ENCODE measurements around the gene ITPRID1. TPM values are rescaled to one million over a fixed set of nuclear protein-coding genes. Genes with fewer than 3 reads are reported as not detected.
A peak's percentile ranks its signal among the peaks of the same experiment; 100 is the strongest.

Gene ITPRID1
- total RNA-seq, 1 donor from 2014 or later = 1.2 TPM

- no peak for FAIRE-seq
- no peak for DNase-seq (ENCODE audit: low spot score in 2 of 2)
Observed at GRCh38 chr7:31603046-31603445, 89.2 kb downstream of the ITPRID1 start.

- FAIRE-seq (no peak), DNase-seq (ENCODE audit: low spot score in 2 of 2) (no peak)
Observed at GRCh38 chr7:31613604-31614003, 99.7 kb downstream of the ITPRID1 start.

GRCh38 chr7:31633467-31633866 lies 119.6 kb downstream of the ITPRID1 start:
- DNase-seq (ENCODE audit: low spot score in 2 of 2) (no peak), FAIRE-seq (no peak)

- DNase-seq (ENCODE audit: low spot score in 2 of 2) (peak; percentile 10 to 44), FAIRE-seq (no peak)
Observed at GRCh38 chr7:31633894-31634494, 120.1 kb downstream of the ITPRID1 start.

GRCh38 chr7:31640381-31640780 lies 126.5 kb downstream of the ITPRID1 start:
- DNase-seq (ENCODE audit: low spot score in 2 of 2) (no peak), FAIRE-seq (no peak)

GRCh38 chr7:31642681-31643115 lies 128.8 kb downstream of the ITPRID1 start:
- FAIRE-seq (no peak), DNase-seq (ENCODE audit: low spot score in 2 of 2) (no peak)

- DNase-seq (ENCODE audit: low spot score in 2 of 2) (no peak), FAIRE-seq (no peak)
Observed at GRCh38 chr7:31646942-31647341, 133.1 kb downstream of the ITPRID1 start.

DNA sequence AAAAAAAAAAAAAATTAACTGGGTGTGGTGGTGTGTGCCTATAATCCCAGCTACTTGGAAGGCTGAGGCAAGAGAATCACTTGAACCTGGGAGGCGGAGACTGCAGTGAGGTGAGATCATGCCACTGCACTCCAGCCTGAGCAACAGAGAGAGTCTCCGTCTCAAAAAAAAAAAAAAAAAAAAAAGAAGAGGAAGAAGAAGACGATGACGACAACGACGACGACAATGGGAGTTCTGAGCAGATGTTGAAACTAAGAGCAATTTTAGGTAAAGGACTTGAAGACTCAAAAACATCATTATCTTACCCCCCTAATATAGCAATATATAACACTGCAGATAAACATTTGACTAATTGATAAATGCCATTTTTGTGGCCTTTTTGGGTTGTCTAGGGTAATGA lies 133.6 kb downstream of the ITPRID1 start:
- FAIRE-seq = no peak
- DNase-seq (ENCODE audit: low spot score in 2 of 2) = no peak

GRCh38 chr7:31648288-31648687 lies 134.4 kb downstream of the ITPRID1 start:
- no peak for FAIRE-seq
- peak in 1 of 2 donors; percentile 11 for DNase-seq (ENCODE audit: low spot score in 2 of 2)

- no peak for FAIRE-seq
- no peak for DNase-seq (ENCODE audit: low spot score in 2 of 2)
Observed at GRCh38 chr7:31648880-31649279, 135.0 kb downstream of the ITPRID1 start.

- FAIRE-seq = no peak
- DNase-seq (ENCODE audit: low spot score in 2 of 2) = no peak
Observed at GRCh38 chr7:31651234-31652062, 137.6 kb downstream of the ITPRID1 start.

- DNase-seq (ENCODE audit: low spot score in 2 of 2) (no peak), FAIRE-seq (no peak)
Observed at GRCh38 chr7:31652063-31652326, 138.1 kb downstream of the ITPRID1 start.

DNA sequence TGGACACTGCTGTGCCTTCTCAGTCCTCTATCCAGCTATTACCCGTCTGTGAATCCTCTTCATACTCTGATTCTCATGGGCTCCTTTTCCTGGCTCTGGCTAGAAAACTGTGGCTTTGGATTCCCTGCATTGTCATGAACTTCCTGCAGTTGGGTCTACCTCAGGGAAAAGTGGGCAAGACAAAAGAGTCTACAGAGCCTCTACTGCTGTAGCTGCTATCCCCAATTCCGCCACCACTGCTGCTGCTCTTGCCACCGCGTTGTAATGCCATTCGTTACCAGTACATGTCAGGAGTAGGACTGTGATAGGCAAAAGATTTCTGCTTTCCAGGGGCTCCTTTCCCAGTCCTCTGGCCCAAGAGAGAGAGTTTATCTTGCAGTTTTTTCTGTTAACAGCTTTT lies 149.2 kb downstream of the ITPRID1 start:
- FAIRE-seq (no peak), DNase-seq (ENCODE audit: low spot score in 2 of 2) (no peak)

- no peak for FAIRE-seq
- DNase-seq (ENCODE audit: low spot score in 2 of 2) = no peak
Observed at GRCh38 chr7:31664890-31665289, 151.0 kb downstream of the ITPRID1 start.

DNA sequence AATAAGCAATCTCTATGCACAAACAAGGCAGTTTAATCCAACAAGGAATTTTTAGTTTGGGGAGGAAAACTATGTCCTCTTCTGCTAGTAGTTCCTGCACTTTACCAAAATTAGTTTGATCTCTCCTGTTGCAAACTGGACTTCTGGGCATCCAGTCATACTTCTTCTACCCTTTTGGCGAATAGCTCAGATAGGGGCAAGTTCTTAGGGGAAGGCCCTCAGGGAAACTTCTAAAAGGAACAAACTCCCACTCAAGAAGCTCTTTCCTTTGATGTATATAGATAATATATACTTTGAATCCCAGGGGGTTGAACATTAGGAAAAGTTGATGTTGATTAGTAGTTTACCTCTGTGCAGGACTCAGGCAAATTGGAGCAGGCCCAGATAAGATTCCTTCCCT lies 151.7 kb downstream of the ITPRID1 start:
- FAIRE-seq (no peak), DNase-seq (ENCODE audit: low spot score in 2 of 2) (no peak)

- DNase-seq (ENCODE audit: low spot score in 2 of 2) (no peak), FAIRE-seq (no peak)
Observed at GRCh38 chr7:31669461-31669860, 155.6 kb downstream of the ITPRID1 start.

GRCh38 chr7:31679574-31680305 lies 165.8 kb downstream of the ITPRID1 start:
- DNase-seq (ENCODE audit: low spot score in 2 of 2) (no peak), FAIRE-seq (no peak)

DNA sequence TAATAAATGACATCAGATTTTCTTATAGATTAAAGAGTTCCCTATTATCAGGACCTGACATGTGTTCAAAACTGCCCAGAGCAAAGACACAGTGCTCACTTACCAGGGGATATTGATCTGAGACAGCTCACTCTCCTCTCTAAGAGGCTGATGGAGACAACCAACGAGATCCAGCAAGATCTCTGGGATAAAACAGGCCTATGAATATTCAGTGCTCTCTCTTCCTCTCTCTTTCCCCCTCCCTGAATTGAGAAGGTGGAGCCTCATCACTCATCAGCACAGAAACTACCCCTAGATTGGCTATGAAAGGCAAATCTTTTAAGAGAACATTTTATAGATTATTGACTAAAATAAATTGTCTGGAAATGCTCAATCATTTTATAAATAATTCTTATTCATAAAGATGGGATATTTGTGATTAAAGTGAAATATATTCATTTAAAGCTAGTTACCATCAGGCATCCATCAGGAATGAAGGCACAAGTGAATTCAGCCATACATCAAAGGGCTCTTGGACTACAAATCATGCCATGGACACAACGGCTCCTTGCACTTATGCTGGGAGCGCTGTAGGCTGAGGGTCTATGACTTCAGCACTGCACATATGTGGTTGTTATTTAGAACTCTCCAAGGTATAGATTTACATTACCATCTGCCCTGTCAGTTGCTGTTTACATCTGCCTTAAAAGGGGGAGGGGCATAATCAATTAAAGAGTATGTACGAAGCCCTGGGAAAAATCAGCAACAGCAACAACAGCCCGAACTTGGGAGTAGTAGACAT lies 169.7 kb downstream of the ITPRID1 start:
- FAIRE-seq = no peak
- no peak for DNase-seq (ENCODE audit: low spot score in 2 of 2)

GRCh38 chr7:31687024-31687748 lies 173.3 kb downstream of the ITPRID1 start, which contains the start of gene PPP1R17:
PPP1R17 (plus strand) TSS chr7:31687215; CDS start chr7:31692442, 5,227 bp downstream.
- DNase-seq (ENCODE audit: low spot score in 2 of 2) (no peak), FAIRE-seq (no peak)

- FAIRE-seq (no peak), DNase-seq (ENCODE audit: low spot score in 2 of 2) (no peak)
Observed at GRCh38 chr7:31688372-31688771, 174.5 kb downstream of the ITPRID1 start.

Measured in frontal cortex (tissue), 4 donors.